K562 (cell line): ENCODE measurements around the gene SND1. TPM values are rescaled to one million over a fixed set of nuclear protein-coding genes. Genes with fewer than 3 reads are reported as not detected.

ENCODE experiments used
- ATAC-seq: fragments of 200-7000 bp; cut with Tn5 transposase; 3 replicates; pipeline ENCODE4 v1.9.1; 2020; ENCODE audit warnings: moderate library complexity
- BruUV-seq: library from RNA; stranded (reverse); fragments of 400-500 nt; replicated peaks from 2 replicates; lab custom pipeline; 2021; lab: Mats Ljungman, UMichigan
- CTCF ChIA-PET: fragments of 300-600 bp; formaldehyde crosslinking; extraction: SDS; loops from one replicate; lab custom pipeline; 2021; ENCODE audit warnings: low intra/inter-chr PET ratio; lab: Yijun Ruan, JAX
- POLR2A ChIA-PET: fragments of 300-600, 350-650 bp; sonication (Branson Sonifier 250); formaldehyde crosslinking; extraction: SDS; loops from one replicate; lab custom pipeline; 2021; ENCODE audit warnings: antibody characterized with exemption, inconsistent platforms; lab: Yijun Ruan, JAX
- DNase-seq, 4 experiments: peaks; one replicate each; pipeline versions ENCODE4 v3.0.0 to v3.0.0-alpha.2; 2011 to 2018; ENCODE audit warnings: low spot score in 3 of 4, mixed read lengths in 3 of 4; ENCODE audit errors: extremely low read depth in 1 of 4
- FAIRE-seq: peaks from 2 replicates; lab custom pipeline; 2011; peaks lifted over from hg19 to GRCh38; lab: Jason Lieb, UNC
- H2AFZ ChIP-seq: 2 replicates; pipeline ENCODE4 v1.6.0; 2011; ENCODE audit warnings: low read depth, low read length, control low read depth, inconsistent platforms
- H3K27ac ChIP-seq: fragments of 200-600 bp; 3 replicates; pipeline ENCODE4 v1.8.0; 2011; ENCODE audit warnings: low read depth, mild to moderate bottlenecking, control low read depth, inconsistent platforms, low read length, moderate library complexity, mixed read lengths; ENCODE audit errors: extremely low read depth
- H3K27me3 ChIP-seq, 2 experiments: fragments of 300-600 bp in 1 of 2; 2 replicates in 1 of 2; 3 replicates in 1 of 2; pipeline versions ENCODE4 v1.6.0 to v1.8.0; 2011; ENCODE audit warnings: inconsistent platforms in 2 of 2, low read length in 2 of 2, mild to moderate bottlenecking in 1 of 2, mixed read lengths in 1 of 2, moderate library complexity in 1 of 2; ENCODE audit not compliant: control insufficient read depth in 2 of 2, insufficient read depth in 2 of 2
- H3K36me3 ChIP-seq: fragments of 300-600 bp; 3 replicates; pipeline ENCODE4 v1.8.0; 2011; ENCODE audit warnings: mild to moderate bottlenecking, low read length, inconsistent platforms; ENCODE audit not compliant: control insufficient read depth, insufficient read depth
- H3K4me1 ChIP-seq, 2 experiments: fragments of 200-600 bp in 1 of 2; replicated peaks in 1 of 2; 2 replicates in 1 of 2; 3 replicates in 1 of 2; pipeline versions ENCODE4 v1.5.1 to v1.8.0; 2011; ENCODE audit warnings: inconsistent platforms in 2 of 2, low read length in 2 of 2, mild to moderate bottlenecking in 1 of 2, mixed read lengths in 1 of 2, moderate library complexity in 1 of 2; ENCODE audit not compliant: control insufficient read depth in 2 of 2, insufficient read depth in 2 of 2
- H3K4me2 ChIP-seq: 2 replicates; pipeline ENCODE4 v1.6.1; 2011; ENCODE audit warnings: low read length, control low read depth, inconsistent platforms, mixed read lengths; ENCODE audit not compliant: insufficient read depth
- H3K4me3 ChIP-seq: fragments of 200-600 bp; sonication (generic), shearing (Covaris generic); 2 replicates; pipeline ENCODE4 v1.5.1; 2016; ENCODE audit warnings: control low read depth, inconsistent platforms
- H3K79me2 ChIP-seq: fragments of 200-600 bp; 3 replicates; pipeline ENCODE4 v1.8.0; 2011; ENCODE audit warnings: low read length, inconsistent platforms; ENCODE audit not compliant: control insufficient read depth, insufficient read depth
- H3K9ac ChIP-seq, 2 experiments: 2 replicates each; pipeline versions ENCODE4 v1.6.0 to v1.6.1; 2011; ENCODE audit warnings: low read depth in 2 of 2, low read length in 2 of 2, control low read depth in 1 of 2, inconsistent platforms in 1 of 2, mild to moderate bottlenecking in 1 of 2, mixed read lengths in 1 of 2; ENCODE audit not compliant: insufficient read depth in 1 of 2
- H3K9me1 ChIP-seq: one replicate; pipeline ENCODE4 v1.6.0; 2011; ENCODE audit warnings: inconsistent platforms, mild to moderate bottlenecking, low read length, moderate library complexity; ENCODE audit not compliant: control insufficient read depth, insufficient read depth
- H3K9me3 ChIP-seq: replicated peaks from 2 replicates; pipeline ENCODE4 v1.5.1; 2011; ENCODE audit warnings: low read depth, low read length, inconsistent platforms; ENCODE audit not compliant: control insufficient read depth, insufficient read depth
- H4K20me1 ChIP-seq: replicated peaks from 2 replicates; pipeline ENCODE4 v1.6.1; 2011; ENCODE audit warnings: low read length, inconsistent platforms, mixed read lengths; ENCODE audit not compliant: control insufficient read depth, insufficient read depth
- CBFA2T3 ChIP-seq: fragments of 450-650 bp; IDR thresholded peaks from 2 replicates; pipeline ENCODE4 v1.6.1; 2017
- FOSL1 ChIP-seq: fragments of 200-800 bp; sonication (Bioruptor generic); conservative IDR thresholded peaks from 2 replicates; pipeline ENCODE4 v1.6.1; 2016; ENCODE audit warnings: missing genetic modification characterization, missing compliant biosample characterization
- MAFK ChIP-seq: IDR thresholded peaks from 2 replicates; pipeline ENCODE4 v1.6.1; 2011; ENCODE audit warnings: low read length, improper control_type of control experiment
- WGBS: fragments of 100-300 bp; shearing (Covaris generic); methylation state at CpG from one replicate; pipeline ENCODE4 v1.1.6; 2016; ENCODE audit warnings: low coverage, mixed read lengths; ENCODE audit not compliant: insufficient coverage; ENCODE audit errors: missing lambda C conversion rate; 5-methylcytosine and 5-hydroxymethylcytosine counted together
- in situ Hi-C: fragments of 300-500 bp; cut with MboI; formaldehyde crosslinking; loops from 4 replicates; pipeline ENCODE4 v1.15.0; 2018; ENCODE audit warnings: inconsistent platforms, mixed read lengths
- intact Hi-C: fragments of 100-400 bp; cut with micrococcal nuclease; formaldehyde crosslinking; loops from 2 replicates; pipeline ENCODE4 v1.14.2; 2022
- polyA plus RNA-seq, 8 experiments: library from polyadenylated mRNA; depleted of rRNA in 4 of 8; stranded (reverse) in 5 of 8; unstranded in 3 of 8; fragments of >200 nt; fragmentation: Nextera tagmentation in 2 of 8; fragmentation: Illumina TruSeq in 1 of 8; extraction: Ambion mirVana in 2 of 8; extraction: Trizol in 1 of 8; gene quantifications; 2 replicates each; pipeline versions ENCODE4 v1.2.1 to v1.2.3, GENCODE V29; 2011 to 2014; ENCODE audit warnings: inconsistent platforms in 1 of 8, missing spikeins in 1 of 8
- total RNA-seq, 7 experiments: library from RNA; depleted of rRNA in 6 of 7; stranded (reverse); fragments of >200 nt in 6 of 7; fragmentation: Illumina TruSeq in 2 of 7; extraction: Trizol in 2 of 7; gene quantifications; 2 replicates each; pipeline versions ENCODE4 v1.2.1 to v1.2.3, GENCODE V29; 2011 to 2021; ENCODE audit warnings: low replicate concordance in 1 of 7
- TF ChIP-seq, protein P1 (sequence below): fragments of 250-450 bp; sonication (Bioruptor Pico); IDR thresholded peaks from 2 replicates; pipeline ENCODE4 v1.6.1; 2021; ENCODE audit warnings: mild to moderate bottlenecking
- TF ChIP-seq, protein P2 (sequence below): fragments of 250-450 bp; sonication (Bioruptor Pico); IDR thresholded peaks from 2 replicates; pipeline ENCODE4 v1.4.0; 2020; ENCODE audit warnings: mild to moderate bottlenecking

The SND1 gene
- total and polyA plus RNA-seq, 9 of the 15 experiments (the other 6 are each of a cell fraction or from before 2014, with no cell fraction given), result 46.5 to 307 (median 191) TPM

DNA sequence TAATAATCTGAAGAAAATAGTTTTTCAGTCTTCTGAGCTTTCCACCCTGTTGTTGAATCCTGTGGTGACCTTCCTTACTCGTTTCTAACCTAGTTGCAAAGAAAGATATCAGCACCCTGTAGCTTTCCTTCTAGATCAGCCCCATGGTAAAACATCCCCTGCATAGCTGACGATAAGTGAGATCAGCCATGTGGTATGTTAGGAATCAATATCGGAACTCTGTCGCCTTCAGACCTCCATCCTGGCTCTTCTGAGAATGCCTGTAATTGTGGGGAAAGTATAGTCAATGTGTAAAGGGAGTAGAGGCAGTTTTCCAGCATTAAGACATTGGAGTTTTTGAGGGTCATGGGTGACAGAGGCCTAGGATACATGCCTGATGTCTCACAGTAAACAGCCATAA lies 227.4 kb downstream of the SND1 start:
- no peak overlapping the region for H2AFZ ChIP-seq
- ChIA-PET POLR2A (interaction anchor here (1.4 kb wide), 1 partner anchor 13 kb away, joined by 5 read pairs; no protein-coding TSS in a partner anchor), CTCF (no interaction called here)
- H3K4me2 ChIP-seq, result peak overlapping the region; percentile 20; the same call in 1 of the 2 replicates
- no peaks in the 10 kb centered on the region for H3K27me3 ChIP-seq
- 0 out of 2 replicates have a peak, but pooled peaks have one; percentile 0 for TF ChIP-seq MAFK
- TF ChIP-seq, protein P1, sequence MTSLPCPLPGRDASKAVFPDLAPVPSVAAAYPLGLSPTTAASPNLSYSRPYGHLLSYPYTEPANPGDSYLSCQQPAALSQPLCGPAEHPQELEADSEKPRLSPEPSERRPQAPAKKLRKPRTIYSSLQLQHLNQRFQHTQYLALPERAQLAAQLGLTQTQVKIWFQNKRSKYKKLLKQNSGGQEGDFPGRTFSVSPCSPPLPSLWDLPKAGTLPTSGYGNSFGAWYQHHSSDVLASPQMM (CRISPR knock-in tag), result no peak
- TF ChIP-seq, protein P2, sequence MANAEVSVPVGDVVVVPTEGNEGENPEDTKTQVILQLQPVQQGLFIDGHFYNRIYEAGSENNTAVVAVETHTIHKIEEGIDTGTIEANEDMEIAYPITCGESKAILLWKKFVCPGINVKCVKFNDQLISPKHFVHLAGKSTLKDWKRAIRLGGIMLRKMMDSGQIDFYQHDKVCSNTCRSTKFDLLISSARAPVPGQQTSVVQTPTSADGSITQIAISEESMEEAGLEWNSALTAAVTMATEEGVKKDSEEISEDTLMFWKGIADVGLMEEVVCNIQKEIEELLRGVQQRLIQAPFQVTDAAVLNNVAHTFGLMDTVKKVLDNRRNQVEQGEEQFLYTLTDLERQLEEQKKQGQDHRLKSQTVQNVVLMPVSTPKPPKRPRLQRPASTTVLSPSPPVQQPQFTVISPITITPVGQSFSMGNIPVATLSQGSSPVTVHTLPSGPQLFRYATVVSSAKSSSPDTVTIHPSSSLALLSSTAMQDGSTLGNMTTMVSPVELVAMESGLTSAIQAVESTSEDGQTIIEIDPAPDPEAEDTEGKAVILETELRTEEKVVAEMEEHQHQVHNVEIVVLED (CRISPR knock-in tag), result no peak
- TF ChIP-seq CBFA2T3, result peak; percentile 29; the same call in 1 of the 2 replicates
- 0 out of 2 replicates have a peak, but pooled peaks have one; percentile 23 for TF ChIP-seq FOSL1 (tag)
- BruUV-seq, result no TSS peak
- peak in 1 of 4 experiments; percentile 34 for DNase-seq
- peaks cover 4% of the 10 kb centered on the region for H3K9me1 ChIP-seq
- H3K4me1 ChIP-seq, result peaks cover 7 to 33% of the 10 kb centered on the region in 2 experiments
- peak overlapping the region; percentile 10; the same call in 1 of the 3 replicates for H3K27ac ChIP-seq
- peaks cover 56% of the 10 kb centered on the region for H3K79me2 ChIP-seq
- in situ Hi-C loops, result no loop called here
- H3K9me3 ChIP-seq, result no peaks in the 10 kb centered on the region
- peaks cover 20% of the 10 kb centered on the region for H3K36me3 ChIP-seq
- no peak overlapping the region; a peak in 1 of 4 replicates for H3K9ac ChIP-seq
- intact Hi-C loops, result no loop called here
- H4K20me1 ChIP-seq, result peaks cover 7% of the 10 kb centered on the region; the same call in 1 of the 2 replicates
- 36% methylated on average over 4 of the region's 4 CpGs for WGBS
- H3K4me3 ChIP-seq, result no peak overlapping the region
- FAIRE-seq, result peak; percentile 40
- peak; percentile 41 for ATAC-seq
